GM12865 (cell line): Measurements from ENCODE around the gene OLFML2B.

ENCODE experiments used
- DNase-seq: peaks from one replicate; pipeline ENCODE4 v3.0.0; 2010; ENCODE audit warnings: low read depth
- H3K4me3 ChIP-seq: 2 replicates; pipeline ENCODE4 v1.5.1; 2011; ENCODE audit warnings: mild to moderate bottlenecking, low read depth, low read length, control low read depth
- TF ChIP-seq, protein P1 (sequence below): IDR thresholded peaks from 2 replicates; pipeline ENCODE4 v1.5.1; 2011; ENCODE audit warnings: low read length, control low read depth, low read depth, inconsistent platforms; ENCODE audit not compliant: insufficient read depth; ENCODE audit errors: missing control alignments

The OLFML2B gene

DNA sequence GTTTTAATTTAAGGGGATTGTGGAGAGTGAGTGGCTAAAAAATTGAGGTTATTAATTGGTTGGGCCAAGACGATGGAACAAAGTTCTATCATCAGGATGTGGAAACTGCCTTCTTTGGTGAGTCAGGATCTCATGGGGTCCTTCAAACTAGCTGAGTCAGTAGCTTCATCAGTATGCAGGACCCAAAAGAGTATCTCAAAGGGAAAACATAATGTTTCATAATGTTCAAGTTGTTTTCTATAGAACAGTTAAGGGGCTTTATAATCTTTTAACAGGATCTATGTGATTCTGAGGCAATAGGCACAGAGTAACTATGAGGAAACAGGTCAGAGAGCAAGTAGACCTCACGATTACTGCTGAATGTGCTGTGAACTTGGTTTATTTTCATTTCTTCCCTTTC is 3.2 kb upstream of the OLFML2B start:
- H3K4me3 ChIP-seq: no peak overlapping the region
- TF ChIP-seq, protein P1, sequence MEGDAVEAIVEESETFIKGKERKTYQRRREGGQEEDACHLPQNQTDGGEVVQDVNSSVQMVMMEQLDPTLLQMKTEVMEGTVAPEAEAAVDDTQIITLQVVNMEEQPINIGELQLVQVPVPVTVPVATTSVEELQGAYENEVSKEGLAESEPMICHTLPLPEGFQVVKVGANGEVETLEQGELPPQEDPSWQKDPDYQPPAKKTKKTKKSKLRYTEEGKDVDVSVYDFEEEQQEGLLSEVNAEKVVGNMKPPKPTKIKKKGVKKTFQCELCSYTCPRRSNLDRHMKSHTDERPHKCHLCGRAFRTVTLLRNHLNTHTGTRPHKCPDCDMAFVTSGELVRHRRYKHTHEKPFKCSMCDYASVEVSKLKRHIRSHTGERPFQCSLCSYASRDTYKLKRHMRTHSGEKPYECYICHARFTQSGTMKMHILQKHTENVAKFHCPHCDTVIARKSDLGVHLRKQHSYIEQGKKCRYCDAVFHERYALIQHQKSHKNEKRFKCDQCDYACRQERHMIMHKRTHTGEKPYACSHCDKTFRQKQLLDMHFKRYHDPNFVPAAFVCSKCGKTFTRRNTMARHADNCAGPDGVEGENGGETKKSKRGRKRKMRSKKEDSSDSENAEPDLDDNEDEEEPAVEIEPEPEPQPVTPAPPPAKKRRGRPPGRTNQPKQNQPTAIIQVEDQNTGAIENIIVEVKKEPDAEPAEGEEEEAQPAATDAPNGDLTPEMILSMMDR: no peak
- DNase-seq: no peak

DNA sequence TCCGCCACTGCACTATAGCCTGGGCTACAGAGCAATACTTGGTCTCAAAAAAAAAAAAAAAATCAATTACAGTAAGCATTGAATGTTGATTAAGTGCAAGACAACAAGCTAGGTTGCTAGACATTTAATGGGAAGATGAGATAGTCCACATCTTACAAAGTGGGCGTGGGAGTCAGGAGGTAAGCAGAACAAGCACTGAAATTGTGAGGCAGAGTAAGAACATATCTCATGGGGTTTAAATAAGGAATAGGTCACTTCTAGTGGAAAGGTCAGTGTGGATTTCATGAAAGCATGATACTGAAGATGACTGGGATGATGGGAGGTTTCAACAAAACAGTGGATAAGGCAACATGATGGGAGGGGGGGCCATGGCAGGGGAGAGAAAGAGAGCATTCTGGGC is 1.9 kb upstream of the OLFML2B start:
- DNase-seq: no peak
- TF ChIP-seq, protein P1: no peak
- H3K4me3 ChIP-seq: no peak overlapping the region

DNA sequence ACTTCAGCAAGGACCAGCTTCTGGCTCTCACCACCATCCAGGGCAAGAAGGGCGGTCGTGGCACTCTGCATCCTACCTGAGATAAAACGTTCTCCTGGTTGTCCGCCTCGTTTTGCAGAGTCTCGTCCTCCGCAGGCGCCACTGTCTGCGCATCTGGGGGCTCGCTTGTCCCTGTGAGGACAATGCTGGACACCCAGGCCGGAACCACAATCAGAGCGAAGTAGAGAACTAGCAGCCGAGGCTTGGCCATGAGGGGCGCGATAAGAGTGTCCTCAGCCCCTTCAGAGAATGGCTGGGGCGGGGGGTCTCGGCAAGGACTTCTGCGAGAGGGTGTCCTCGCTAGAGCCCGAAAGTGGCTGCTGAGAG is 505 bp downstream of the OLFML2B start:
- H3K4me3 ChIP-seq: peak overlapping the region; percentile 59; the same call in 1 of the 2 replicates
- TF ChIP-seq, protein P1: no peak

DNA sequence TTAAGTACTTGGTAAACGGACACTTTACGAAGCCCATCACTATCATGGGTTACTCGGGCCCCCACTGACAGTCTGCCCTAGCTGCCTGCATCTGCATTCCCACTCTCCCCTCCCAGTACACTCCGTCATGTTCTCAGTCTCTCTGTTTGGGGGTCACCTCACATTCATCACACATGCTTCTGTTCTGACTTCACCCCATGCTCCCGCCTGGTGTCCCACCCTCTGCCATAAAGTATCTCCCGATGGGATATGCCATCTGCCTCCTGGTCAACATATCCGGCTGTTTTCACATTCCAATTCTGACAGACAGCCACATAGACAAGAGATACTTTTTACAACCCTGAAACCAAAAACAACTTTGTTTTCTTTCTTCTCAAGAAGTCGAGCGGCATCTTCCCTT is 1.0 kb downstream of the OLFML2B start:
- no peak for DNase-seq
- no peak overlapping the region for H3K4me3 ChIP-seq
- TF ChIP-seq, protein P1: no peak

More for the DNA sequence above, 505 bp downstream of the OLFML2B start:
- no peak for DNase-seq

DNA sequence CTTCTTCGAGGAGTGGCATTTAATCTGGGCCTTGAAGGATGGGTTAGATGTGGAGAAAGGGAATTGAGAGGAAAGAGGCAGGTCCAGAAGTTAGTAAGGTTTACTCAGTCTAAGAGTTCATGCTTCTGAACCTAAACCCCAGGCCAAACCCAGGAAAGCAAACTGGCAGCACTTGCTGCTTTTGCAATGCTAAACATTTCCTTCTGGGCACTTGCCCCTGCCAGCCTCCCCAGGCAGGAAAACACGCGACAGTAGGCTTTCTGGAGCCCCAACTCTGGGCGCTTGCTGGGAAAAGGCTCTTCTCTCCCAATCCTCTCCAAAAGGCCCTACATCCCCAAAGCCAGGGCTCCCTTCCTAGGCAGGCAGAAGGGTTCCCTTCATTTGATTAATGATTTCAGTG is 2.5 kb downstream of the OLFML2B start:
- no peak overlapping the region for H3K4me3 ChIP-seq
- DNase-seq: no peak
- TF ChIP-seq, protein P1: no peak

DNA sequence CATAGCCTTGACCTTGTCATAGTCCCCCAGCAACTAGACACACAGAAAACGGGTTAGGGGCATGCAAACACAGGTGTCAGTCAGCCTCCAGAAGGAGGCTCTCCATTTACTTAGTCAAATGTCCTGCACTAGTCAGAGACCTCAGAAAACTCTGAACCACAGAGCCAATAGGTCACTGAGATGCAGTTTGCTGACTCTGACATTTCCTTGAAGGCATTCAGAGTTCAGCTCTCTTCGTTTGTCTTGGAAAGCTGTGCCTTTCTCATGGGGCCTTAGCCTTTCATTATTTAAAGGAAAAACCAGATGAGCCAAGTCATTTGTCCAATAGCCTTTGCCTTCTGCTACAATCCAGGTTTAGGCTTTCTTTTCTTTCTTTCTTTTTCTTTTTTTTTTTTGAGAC is 3.5 kb downstream of the OLFML2B start:
- no peak for DNase-seq
- H3K4me3 ChIP-seq: no peak overlapping the region
- TF ChIP-seq, protein P1: no peak

DNA sequence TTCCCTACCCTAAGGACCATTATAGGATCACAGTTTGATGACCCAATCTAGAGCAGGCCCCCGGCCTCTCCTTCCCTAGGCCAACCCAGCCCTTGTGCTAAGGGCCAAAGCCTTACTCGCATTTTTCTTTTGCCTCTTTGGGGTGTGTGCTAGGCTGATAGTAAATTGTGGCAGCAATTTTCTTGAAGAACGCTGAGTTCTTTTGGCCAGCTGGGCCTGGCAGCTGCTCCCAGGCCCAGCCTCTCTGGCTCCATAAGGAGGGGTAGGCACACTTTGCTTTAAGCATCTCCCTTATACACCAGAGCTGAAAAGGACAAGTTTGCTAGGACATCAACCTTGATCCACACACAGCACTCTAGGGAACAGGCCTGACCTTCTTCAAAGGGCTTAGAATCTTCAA is 4.2 kb downstream of the OLFML2B start:
- no peak for DNase-seq
- TF ChIP-seq, protein P1: no peak
- H3K4me3 ChIP-seq: no peak overlapping the region
